ENCODE data around the gene ZFP36L2.

The ZFP36L2 gene

DNA sequence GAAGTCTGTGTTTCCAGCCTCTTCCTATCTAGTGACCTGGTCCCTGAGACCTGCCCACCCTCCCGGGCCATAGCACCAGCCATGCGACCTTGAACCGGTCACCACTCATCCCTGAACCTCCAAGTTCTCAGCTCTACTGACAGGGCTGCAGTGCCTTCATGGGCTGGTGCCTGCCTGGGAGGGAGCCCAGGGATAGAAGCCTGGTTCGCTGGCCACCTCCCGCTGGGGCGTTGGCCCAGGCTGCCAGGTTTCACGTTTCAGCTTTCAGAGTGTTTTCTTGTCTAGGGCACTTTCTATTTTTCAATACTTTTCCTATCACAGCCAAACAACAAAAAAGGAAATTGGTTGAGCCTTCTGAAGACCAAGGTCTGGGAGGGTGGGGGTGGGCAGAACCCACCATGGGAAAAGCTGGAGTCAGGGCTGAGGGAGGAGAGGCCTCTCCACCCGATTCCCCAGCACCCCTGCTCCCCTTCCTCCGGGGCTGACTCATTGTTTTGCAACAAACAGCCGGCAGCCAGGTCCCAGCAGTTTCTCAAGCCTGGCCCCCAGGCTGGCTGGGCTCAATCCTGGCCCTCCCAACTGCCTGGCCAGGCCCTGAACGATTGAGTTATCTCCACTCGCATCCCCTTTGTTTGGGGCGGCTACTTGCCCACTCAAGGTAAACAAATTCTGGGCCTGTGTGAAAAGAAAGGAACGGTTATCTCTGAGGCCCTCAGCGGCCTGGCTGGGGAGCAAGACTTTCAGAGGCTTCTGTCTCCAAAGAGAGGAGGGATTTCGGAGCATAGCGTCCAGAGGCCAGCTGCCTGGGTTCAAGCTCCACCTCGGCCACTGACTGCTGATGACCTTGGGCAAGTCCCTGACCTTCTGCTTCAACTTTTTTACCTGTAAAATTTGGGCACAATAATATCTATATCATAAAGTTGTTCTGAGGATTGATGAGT is 47.5 kb downstream of the ZFP36L2 start:
- peaks cover 11% of the 10 kb centered on the region; the same call in 1 of the 2 replicates for H3K4me1 ChIP-seq (ENCODE audit: control insufficient read depth, insufficient read depth, low read length)
- no peaks in the 10 kb centered on the region for H3K9me3 ChIP-seq (ENCODE audit: control insufficient read depth, insufficient read depth, low read depth, low read length)
- H3K4me3 ChIP-seq (ENCODE audit: low read depth, low read length): no peak overlapping the region
- ChIA-PET POLR2A (interaction anchor here (0.7 to 2.8 kb wide), 3 partner anchors 42 to 48 kb away, joined by 3 to 14 read pairs (median 10); partner anchors contain the start of gene ZFP36L2), CTCF (interaction anchor here (0.6 to 4.0 kb wide), 4 partner anchors 9 to 351 kb away, joined by 3 to 23 read pairs (median 4); no protein-coding TSS in a partner anchor)
- no peaks in the 10 kb centered on the region for H3K36me3 ChIP-seq (ENCODE audit: control insufficient read depth in 2 of 2, insufficient read depth in 1 of 2, low read length in 2 of 2)
- peak overlapping the region; percentile 63 for H3K27ac ChIP-seq (ENCODE audit: extremely low read depth, low read depth, low read length)
- no peak for TF ChIP-seq ZNF302 (tag by site-specific recombination; IDR thresholded peaks at IDR 0.05; ENCODE audit: low read depth)
- TF ChIP-seq, protein P1, sequence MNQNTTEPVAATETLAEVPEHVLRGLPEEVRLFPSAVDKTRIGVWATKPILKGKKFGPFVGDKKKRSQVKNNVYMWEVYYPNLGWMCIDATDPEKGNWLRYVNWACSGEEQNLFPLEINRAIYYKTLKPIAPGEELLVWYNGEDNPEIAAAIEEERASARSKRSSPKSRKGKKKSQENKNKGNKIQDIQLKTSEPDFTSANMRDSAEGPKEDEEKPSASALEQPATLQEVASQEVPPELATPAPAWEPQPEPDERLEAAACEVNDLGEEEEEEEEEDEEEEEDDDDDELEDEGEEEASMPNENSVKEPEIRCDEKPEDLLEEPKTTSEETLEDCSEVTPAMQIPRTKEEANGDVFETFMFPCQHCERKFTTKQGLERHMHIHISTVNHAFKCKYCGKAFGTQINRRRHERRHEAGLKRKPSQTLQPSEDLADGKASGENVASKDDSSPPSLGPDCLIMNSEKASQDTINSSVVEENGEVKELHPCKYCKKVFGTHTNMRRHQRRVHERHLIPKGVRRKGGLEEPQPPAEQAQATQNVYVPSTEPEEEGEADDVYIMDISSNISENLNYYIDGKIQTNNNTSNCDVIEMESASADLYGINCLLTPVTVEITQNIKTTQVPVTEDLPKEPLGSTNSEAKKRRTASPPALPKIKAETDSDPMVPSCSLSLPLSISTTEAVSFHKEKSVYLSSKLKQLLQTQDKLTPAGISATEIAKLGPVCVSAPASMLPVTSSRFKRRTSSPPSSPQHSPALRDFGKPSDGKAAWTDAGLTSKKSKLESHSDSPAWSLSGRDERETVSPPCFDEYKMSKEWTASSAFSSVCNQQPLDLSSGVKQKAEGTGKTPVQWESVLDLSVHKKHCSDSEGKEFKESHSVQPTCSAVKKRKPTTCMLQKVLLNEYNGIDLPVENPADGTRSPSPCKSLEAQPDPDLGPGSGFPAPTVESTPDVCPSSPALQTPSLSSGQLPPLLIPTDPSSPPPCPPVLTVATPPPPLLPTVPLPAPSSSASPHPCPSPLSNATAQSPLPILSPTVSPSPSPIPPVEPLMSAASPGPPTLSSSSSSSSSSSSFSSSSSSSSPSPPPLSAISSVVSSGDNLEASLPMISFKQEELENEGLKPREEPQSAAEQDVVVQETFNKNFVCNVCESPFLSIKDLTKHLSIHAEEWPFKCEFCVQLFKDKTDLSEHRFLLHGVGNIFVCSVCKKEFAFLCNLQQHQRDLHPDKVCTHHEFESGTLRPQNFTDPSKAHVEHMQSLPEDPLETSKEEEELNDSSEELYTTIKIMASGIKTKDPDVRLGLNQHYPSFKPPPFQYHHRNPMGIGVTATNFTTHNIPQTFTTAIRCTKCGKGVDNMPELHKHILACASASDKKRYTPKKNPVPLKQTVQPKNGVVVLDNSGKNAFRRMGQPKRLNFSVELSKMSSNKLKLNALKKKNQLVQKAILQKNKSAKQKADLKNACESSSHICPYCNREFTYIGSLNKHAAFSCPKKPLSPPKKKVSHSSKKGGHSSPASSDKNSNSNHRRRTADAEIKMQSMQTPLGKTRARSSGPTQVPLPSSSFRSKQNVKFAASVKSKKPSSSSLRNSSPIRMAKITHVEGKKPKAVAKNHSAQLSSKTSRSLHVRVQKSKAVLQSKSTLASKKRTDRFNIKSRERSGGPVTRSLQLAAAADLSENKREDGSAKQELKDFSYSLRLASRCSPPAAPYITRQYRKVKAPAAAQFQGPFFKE (tag by site-specific recombination; IDR thresholded peaks at IDR 0.05; ENCODE audit: borderline replicate concordance): no peak
- TF ChIP-seq ZBTB17 (tag by site-specific recombination; IDR thresholded peaks at IDR 0.05): peak; percentile 92
- TF ChIP-seq, protein P2, sequence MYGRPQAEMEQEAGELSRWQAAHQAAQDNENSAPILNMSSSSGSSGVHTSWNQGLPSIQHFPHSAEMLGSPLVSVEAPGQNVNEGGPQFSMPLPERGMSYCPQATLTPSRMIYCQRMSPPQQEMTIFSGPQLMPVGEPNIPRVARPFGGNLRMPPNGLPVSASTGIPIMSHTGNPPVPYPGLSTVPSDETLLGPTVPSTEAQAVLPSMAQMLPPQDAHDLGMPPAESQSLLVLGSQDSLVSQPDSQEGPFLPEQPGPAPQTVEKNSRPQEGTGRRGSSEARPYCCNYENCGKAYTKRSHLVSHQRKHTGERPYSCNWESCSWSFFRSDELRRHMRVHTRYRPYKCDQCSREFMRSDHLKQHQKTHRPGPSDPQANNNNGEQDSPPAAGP (tag by site-specific recombination; IDR thresholded peaks at IDR 0.05): 0 out of 2 replicates have a peak, but pooled peaks have one; percentile 22
- TF ChIP-seq, protein P3, sequence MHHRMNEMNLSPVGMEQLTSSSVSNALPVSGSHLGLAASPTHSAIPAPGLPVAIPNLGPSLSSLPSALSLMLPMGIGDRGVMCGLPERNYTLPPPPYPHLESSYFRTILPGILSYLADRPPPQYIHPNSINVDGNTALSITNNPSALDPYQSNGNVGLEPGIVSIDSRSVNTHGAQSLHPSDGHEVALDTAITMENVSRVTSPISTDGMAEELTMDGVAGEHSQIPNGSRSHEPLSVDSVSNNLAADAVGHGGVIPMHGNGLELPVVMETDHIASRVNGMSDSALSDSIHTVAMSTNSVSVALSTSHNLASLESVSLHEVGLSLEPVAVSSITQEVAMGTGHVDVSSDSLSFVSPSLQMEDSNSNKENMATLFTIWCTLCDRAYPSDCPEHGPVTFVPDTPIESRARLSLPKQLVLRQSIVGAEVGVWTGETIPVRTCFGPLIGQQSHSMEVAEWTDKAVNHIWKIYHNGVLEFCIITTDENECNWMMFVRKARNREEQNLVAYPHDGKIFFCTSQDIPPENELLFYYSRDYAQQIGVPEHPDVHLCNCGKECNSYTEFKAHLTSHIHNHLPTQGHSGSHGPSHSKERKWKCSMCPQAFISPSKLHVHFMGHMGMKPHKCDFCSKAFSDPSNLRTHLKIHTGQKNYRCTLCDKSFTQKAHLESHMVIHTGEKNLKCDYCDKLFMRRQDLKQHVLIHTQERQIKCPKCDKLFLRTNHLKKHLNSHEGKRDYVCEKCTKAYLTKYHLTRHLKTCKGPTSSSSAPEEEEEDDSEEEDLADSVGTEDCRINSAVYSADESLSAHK (tag by site-specific recombination; IDR thresholded peaks at IDR 0.05): peak; percentile 81
- TF ChIP-seq SP7 (tag by site-specific recombination; IDR thresholded peaks at IDR 0.05): 0 out of 2 replicates have a peak, but pooled peaks have one; percentile 37
- TF ChIP-seq, protein P4, sequence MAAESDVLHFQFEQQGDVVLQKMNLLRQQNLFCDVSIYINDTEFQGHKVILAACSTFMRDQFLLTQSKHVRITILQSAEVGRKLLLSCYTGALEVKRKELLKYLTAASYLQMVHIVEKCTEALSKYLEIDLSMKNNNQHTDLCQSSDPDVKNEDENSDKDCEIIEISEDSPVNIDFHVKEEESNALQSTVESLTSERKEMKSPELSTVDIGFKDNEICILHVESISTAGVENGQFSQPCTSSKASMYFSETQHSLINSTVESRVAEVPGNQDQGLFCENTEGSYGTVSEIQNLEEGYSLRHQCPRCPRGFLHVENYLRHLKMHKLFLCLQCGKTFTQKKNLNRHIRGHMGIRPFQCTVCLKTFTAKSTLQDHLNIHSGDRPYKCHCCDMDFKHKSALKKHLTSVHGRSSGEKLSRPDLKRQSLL (tag by site-specific recombination; IDR thresholded peaks at IDR 0.05): no peak
- TF ChIP-seq, protein P5, sequence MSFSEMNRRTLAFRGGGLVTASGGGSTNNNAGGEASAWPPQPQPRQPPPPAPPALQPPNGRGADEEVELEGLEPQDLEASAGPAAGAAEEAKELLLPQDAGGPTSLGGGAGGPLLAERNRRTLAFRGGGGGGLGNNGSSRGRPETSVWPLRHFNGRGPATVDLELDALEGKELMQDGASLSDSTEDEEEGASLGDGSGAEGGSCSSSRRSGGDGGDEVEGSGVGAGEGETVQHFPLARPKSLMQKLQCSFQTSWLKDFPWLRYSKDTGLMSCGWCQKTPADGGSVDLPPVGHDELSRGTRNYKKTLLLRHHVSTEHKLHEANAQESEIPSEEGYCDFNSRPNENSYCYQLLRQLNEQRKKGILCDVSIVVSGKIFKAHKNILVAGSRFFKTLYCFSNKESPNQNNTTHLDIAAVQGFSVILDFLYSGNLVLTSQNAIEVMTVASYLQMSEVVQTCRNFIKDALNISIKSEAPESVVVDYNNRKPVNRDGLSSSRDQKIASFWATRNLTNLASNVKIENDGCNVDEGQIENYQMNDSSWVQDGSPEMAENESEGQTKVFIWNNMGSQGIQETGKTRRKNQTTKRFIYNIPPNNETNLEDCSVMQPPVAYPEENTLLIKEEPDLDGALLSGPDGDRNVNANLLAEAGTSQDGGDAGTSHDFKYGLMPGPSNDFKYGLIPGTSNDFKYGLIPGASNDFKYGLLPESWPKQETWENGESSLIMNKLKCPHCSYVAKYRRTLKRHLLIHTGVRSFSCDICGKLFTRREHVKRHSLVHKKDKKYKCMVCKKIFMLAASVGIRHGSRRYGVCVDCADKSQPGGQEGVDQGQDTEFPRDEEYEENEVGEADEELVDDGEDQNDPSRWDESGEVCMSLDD (tag by site-specific recombination; IDR thresholded peaks at IDR 0.05): 0 out of 2 replicates have a peak, but pooled peaks have one; percentile 28
- peak; percentile 55 for TF ChIP-seq ZBTB20 (tag by site-specific recombination; IDR thresholded peaks at IDR 0.05)
- TF ChIP-seq ZXDB (tag by site-specific recombination; IDR thresholded peaks at IDR 0.05): 0 out of 2 replicates have a peak, but pooled peaks have one; percentile 34
- peak; percentile 58 for TF ChIP-seq ZNF335 (tag by site-specific recombination; conservative IDR thresholded peaks at IDR 0.05)
- TF ChIP-seq, protein P6, sequence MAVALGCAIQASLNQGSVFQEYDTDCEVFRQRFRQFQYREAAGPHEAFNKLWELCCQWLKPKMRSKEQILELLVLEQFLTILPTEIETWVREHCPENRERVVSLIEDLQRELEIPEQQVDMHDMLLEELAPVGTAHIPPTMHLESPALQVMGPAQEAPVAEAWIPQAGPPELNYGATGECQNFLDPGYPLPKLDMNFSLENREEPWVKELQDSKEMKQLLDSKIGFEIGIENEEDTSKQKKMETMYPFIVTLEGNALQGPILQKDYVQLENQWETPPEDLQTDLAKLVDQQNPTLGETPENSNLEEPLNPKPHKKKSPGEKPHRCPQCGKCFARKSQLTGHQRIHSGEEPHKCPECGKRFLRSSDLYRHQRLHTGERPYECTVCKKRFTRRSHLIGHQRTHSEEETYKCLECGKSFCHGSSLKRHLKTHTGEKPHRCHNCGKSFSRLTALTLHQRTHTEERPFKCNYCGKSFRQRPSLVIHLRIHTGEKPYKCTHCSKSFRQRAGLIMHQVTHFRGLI (tag by site-specific recombination; IDR thresholded peaks at IDR 0.05): peak; percentile 84
- TF ChIP-seq, protein P7, sequence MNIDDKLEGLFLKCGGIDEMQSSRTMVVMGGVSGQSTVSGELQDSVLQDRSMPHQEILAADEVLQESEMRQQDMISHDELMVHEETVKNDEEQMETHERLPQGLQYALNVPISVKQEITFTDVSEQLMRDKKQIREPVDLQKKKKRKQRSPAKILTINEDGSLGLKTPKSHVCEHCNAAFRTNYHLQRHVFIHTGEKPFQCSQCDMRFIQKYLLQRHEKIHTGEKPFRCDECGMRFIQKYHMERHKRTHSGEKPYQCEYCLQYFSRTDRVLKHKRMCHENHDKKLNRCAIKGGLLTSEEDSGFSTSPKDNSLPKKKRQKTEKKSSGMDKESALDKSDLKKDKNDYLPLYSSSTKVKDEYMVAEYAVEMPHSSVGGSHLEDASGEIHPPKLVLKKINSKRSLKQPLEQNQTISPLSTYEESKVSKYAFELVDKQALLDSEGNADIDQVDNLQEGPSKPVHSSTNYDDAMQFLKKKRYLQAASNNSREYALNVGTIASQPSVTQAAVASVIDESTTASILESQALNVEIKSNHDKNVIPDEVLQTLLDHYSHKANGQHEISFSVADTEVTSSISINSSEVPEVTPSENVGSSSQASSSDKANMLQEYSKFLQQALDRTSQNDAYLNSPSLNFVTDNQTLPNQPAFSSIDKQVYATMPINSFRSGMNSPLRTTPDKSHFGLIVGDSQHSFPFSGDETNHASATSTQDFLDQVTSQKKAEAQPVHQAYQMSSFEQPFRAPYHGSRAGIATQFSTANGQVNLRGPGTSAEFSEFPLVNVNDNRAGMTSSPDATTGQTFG (tag by site-specific recombination; IDR thresholded peaks at IDR 0.05; ENCODE audit: borderline replicate concordance): no peak
- TF ChIP-seq YY1 (tag by site-specific recombination; IDR thresholded peaks at IDR 0.05): no peak
- TF ChIP-seq ZNF600 (tag by site-specific recombination; IDR thresholded peaks at IDR 0.05): peak; percentile 25
- peak; percentile 47 for TF ChIP-seq SP2 (tag by site-specific recombination; IDR thresholded peaks at IDR 0.05)
- peak; percentile 21; the same call in 1 of the 2 replicates for TF ChIP-seq ZNF561 (tag by site-specific recombination; IDR thresholded peaks at IDR 0.05; ENCODE audit: borderline replicate concordance)
